Measurements from ENCODE around the gene CDK16. TPM values are rescaled to one million over a fixed set of nuclear protein-coding genes. Genes with fewer than 3 reads are reported as not detected.

CDK16 gene
- total and polyA plus RNA-seq, 2 of the 4 experiments (the other 2 are of a cell fraction), result 85.3 to 106 TPM

- peaks cover 0 to 24% of the 10 kb centered on the region in 2 experiments; a peak in 2 of 4 replicates for H3K79me1 ChIP-seq (ENCODE audit: low read depth in 1 of 2, low read length in 2 of 2)
- dilution Hi-C loops (cut with HindIII; ENCODE audit: low sequenced_read_pairs, unreplicated experiment) (no loop called here), in situ Hi-C loops (cut with MboI; ENCODE audit: low sequenced_read_pairs) (loop anchor here (25.0 kb wide), 1 partner anchor 414 kb away; the partner anchor contains the start of gene CFP), intact Hi-C loops (cut with micrococcal nuclease) (no loop called here)
- H3K23ac ChIP-seq (ENCODE audit: low read depth, low read length), result no peak overlapping the region
- CTCF ChIA-PET, result no interaction called here
- H3K27me3 ChIP-seq (ENCODE audit: control insufficient read depth, insufficient read depth, low read length), result peaks cover 3% of the 10 kb centered on the region; the same call in 1 of the 2 replicates
- no peak overlapping the region for H2AFZ ChIP-seq (replicated peaks; ENCODE audit: low read length, poor library complexity)
- H4K8ac ChIP-seq (ENCODE audit: low read depth in 2 of 2, low read length in 2 of 2), result no peak overlapping the region
- DNase-seq (no peak), ATAC-seq (ENCODE audit: low read depth) (no peak)
- no peak overlapping the region for H3K4me2 ChIP-seq (ENCODE audit: low read depth, low read length)
- H3K36me3 ChIP-seq (ENCODE audit: control insufficient read depth, insufficient read depth, low read length), result peaks cover 50% of the 10 kb centered on the region
- no peak overlapping the region for H3K9ac ChIP-seq (ENCODE audit: low read depth, low read length)
- BruUV-seq (replicated peaks), result no TSS peak
- POLR2A ChIA-PET (ENCODE audit: unreplicated experiment), result no interaction called here
- H3K14ac ChIP-seq (replicated peaks; ENCODE audit: low read depth, low read length), result no peak overlapping the region
- no peak overlapping the region for H2BK15ac ChIP-seq (ENCODE audit: low read depth, low read length)
- no peak overlapping the region for H4K5ac ChIP-seq (ENCODE audit: low read depth, low read length)
- no peak overlapping the region for H2BK20ac ChIP-seq (ENCODE audit: low read depth, low read length)
- peaks cover 51% of the 10 kb centered on the region for H4K20me1 ChIP-seq (ENCODE audit: insufficient read depth, low read length)
- H3K4ac ChIP-seq (ENCODE audit: low read depth, low read length), result no peak overlapping the region
- no peaks in the 10 kb centered on the region for H3K9me3 ChIP-seq (ENCODE audit: control insufficient read depth, insufficient read depth, low read length)
- H3K4me3 ChIP-seq (ENCODE audit: insufficient read depth, low read depth, low read length), result no peak overlapping the region
- H3K27ac ChIP-seq (ENCODE audit: insufficient read depth, low read length), result no peak overlapping the region
- H4K91ac ChIP-seq (ENCODE audit: insufficient read depth, low read depth, low read length), result no peak overlapping the region
- no peak overlapping the region for H2BK120ac ChIP-seq (ENCODE audit: low read depth, low read length)
- H2BK5ac ChIP-seq (ENCODE audit: low read depth, low read length, poor library complexity, severe bottlenecking), result no peak overlapping the region
- H3K18ac ChIP-seq (ENCODE audit: low read depth, low read length), result no peak overlapping the region
- no peak overlapping the region for H2AK5ac ChIP-seq (ENCODE audit: low read depth, low read length)
- H3K4me1 ChIP-seq (ENCODE audit: control insufficient read depth, insufficient read depth, low read length), result peaks cover 5% of the 10 kb centered on the region; the same call in 1 of the 2 replicates
- 100% methylated on average over 2 of the region's 13 CpGs; no CpG with 5 or more reads in 1 of the 2 experiments for WGBS, 2 experiments (ENCODE audit: extremely low coverage in 2 of 2, insufficient read length in 1 of 2)
- peaks cover 19% of the 10 kb centered on the region for H3K9me1 ChIP-seq (ENCODE audit: insufficient read depth, low read length)
- no peak overlapping the region for H2AK9ac ChIP-seq (replicated peaks; ENCODE audit: low read depth, low read length, poor library complexity)
- no peak overlapping the region for H3K56ac ChIP-seq (ENCODE audit: extremely low read depth, insufficient read depth, low read length)
- TF ChIP-seq RFX5 (IDR thresholded peaks at IDR 0.05; ENCODE audit: low read depth, low read length) (no peak), USF2 (IDR thresholded peaks at IDR 0.05; ENCODE audit: low read depth, low read length) (no peak), FOS (IDR thresholded peaks at IDR 0.05; ENCODE audit: low read depth, low read length) (no peak), MAFK (IDR thresholded peaks at IDR 0.05; ENCODE audit: low read depth, low read length) (no peak), POLR2A (IDR thresholded peaks at IDR 0.05; ENCODE audit: low read depth, low read length) (no peak), BHLHE40 (IDR thresholded peaks at IDR 0.05; ENCODE audit: low read depth, low read length) (no peak), SMC3 (IDR thresholded peaks at IDR 0.05; ENCODE audit: low read depth, low read length) (no peak), RCOR1 (IDR thresholded peaks at IDR 0.05; ENCODE audit: insufficient replicate concordance, low read length) (no peak), CHD1 (IDR thresholded peaks at IDR 0.05; ENCODE audit: low read depth, low read length) (no peak), MXI1 (IDR thresholded peaks at IDR 0.05; ENCODE audit: borderline replicate concordance, low read depth, low read length) (no peak), MAZ (IDR thresholded peaks at IDR 0.05; ENCODE audit: borderline replicate concordance, low read depth, low read length) (no peak), NFE2L2 (IDR thresholded peaks at IDR 0.05; ENCODE audit: low read depth, low read length) (no peak), CEBPB (IDR thresholded peaks at IDR 0.05; ENCODE audit: low read depth, low read length) (no peak)
- TF ChIP-seq, protein P1, sequence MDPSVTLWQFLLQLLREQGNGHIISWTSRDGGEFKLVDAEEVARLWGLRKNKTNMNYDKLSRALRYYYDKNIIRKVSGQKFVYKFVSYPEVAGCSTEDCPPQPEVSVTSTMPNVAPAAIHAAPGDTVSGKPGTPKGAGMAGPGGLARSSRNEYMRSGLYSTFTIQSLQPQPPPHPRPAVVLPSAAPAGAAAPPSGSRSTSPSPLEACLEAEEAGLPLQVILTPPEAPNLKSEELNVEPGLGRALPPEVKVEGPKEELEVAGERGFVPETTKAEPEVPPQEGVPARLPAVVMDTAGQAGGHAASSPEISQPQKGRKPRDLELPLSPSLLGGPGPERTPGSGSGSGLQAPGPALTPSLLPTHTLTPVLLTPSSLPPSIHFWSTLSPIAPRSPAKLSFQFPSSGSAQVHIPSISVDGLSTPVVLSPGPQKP (IDR thresholded peaks at IDR 0.05; ENCODE audit: borderline replicate concordance, low read depth, low read length), result no peak
- TF ChIP-seq, protein P2, sequence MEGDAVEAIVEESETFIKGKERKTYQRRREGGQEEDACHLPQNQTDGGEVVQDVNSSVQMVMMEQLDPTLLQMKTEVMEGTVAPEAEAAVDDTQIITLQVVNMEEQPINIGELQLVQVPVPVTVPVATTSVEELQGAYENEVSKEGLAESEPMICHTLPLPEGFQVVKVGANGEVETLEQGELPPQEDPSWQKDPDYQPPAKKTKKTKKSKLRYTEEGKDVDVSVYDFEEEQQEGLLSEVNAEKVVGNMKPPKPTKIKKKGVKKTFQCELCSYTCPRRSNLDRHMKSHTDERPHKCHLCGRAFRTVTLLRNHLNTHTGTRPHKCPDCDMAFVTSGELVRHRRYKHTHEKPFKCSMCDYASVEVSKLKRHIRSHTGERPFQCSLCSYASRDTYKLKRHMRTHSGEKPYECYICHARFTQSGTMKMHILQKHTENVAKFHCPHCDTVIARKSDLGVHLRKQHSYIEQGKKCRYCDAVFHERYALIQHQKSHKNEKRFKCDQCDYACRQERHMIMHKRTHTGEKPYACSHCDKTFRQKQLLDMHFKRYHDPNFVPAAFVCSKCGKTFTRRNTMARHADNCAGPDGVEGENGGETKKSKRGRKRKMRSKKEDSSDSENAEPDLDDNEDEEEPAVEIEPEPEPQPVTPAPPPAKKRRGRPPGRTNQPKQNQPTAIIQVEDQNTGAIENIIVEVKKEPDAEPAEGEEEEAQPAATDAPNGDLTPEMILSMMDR (conservative IDR thresholded peaks at IDR 0.05; ENCODE audit: low read depth, low read length), result no peak
These were observed 5.2 kb downstream of the CDK16 start for GRCh38 chrX:47223476-47224250.
